Ascending aorta (tissue), 2 donors: ENCODE measurements around the gene ETV7. TPM values are rescaled to one million over a fixed set of nuclear protein-coding genes. Genes with fewer than 3 reads are reported as not detected.
"Not testable (repeated sequence)": the region's sequence is repeated elsewhere in the genome, so short reads cannot be mapped to it uniquely, and the experiment has no call there.

Experiments
- DNase-seq, 2 donors: peaks; one replicate each; pipeline ENCODE4 v3.0.0-alpha.2; 2019; ENCODE audit warnings: low spot score in 2 of 2
- H3K27ac ChIP-seq, 2 donors: fragments of 200-600 bp; sonication (generic); one replicate each; pipeline ENCODE4 v1.5.1; 2016 to 2017; ENCODE audit warnings: mild to moderate bottlenecking in 1 of 2
- H3K27me3 ChIP-seq: fragments of 200-600 bp; sonication (generic); one replicate; pipeline ENCODE4 v1.5.1; 2017
- H3K36me3 ChIP-seq, 2 donors: fragments of 200-600 bp; sonication (generic); one replicate each; pipeline ENCODE4 v1.5.1; 2016
- H3K4me1 ChIP-seq, 2 donors: fragments of 200-600 bp; sonication (generic); one replicate each; pipeline ENCODE4 v1.5.1; 2016 to 2017; ENCODE audit warnings: mild to moderate bottlenecking in 1 of 2
- H3K4me3 ChIP-seq, 2 donors: fragments of 200-600 bp; sonication (generic); one replicate each; pipeline ENCODE4 v1.5.1; 2016 to 2017; ENCODE audit warnings: mild to moderate bottlenecking in 1 of 2
- H3K9me3 ChIP-seq, 2 donors: fragments of 200-600 bp; sonication (generic); one replicate each; pipeline ENCODE4 v1.5.1; 2016
- CTCF ChIP-seq, 3 experiments: fragments of 200-600 bp in 2 of 3; fragments of 450-650 bp in 1 of 3; sonication (generic) in 2 of 3; IDR thresholded peaks; one replicate each; pipeline ENCODE4 v1.5.1; 2016 to 2019; ENCODE audit warnings: antibody characterized with exemption in 3 of 3, mild to moderate bottlenecking in 1 of 3, moderate library complexity in 1 of 3
- intact Hi-C: fragments of 100-400 bp; cut with DNase I; formaldehyde crosslinking; loops from one replicate; pipeline ENCODE4 v1.15.1; 2023
- total RNA-seq: library from RNA; depleted of rRNA; stranded (reverse); fragments of >200 nt; gene quantifications from one replicate; pipeline ENCODE4 v1.1.0, GENCODE V29; 2016

Gene ETV7
- total RNA-seq, 1 donor from 2014 or later: not detected

GRCh38 chr6:36340618-36341454, 46.6 kb downstream of the ETV7 start:
- no peaks in the 10 kb centered on the region for H3K36me3 ChIP-seq
- intact Hi-C loops: loop anchor here (1.0 kb wide), 1 partner anchor 19 kb away; no protein-coding TSS in a partner anchor
- TF ChIP-seq CTCF (IDR thresholded peaks at IDR 0.05): peak; percentile 90 to 97 (median 97)
- no peaks in the 10 kb centered on the region for H3K27me3 ChIP-seq
- no peaks in the 10 kb centered on the region for H3K9me3 ChIP-seq
- peak overlapping the region in 1 of 2 donors; percentile 53 for H3K27ac ChIP-seq
- H3K4me3 ChIP-seq: peak overlapping the region in 1 of 2 donors; percentile 52
- peak in 1 of 2 donors; percentile 91 for DNase-seq
- H3K4me1 ChIP-seq: peaks cover 0 to 20% of the 10 kb centered on the region in 2 donors

GRCh38 chr6:36340306-36340617, 47.2 kb downstream of the ETV7 start:
- no peaks in the 10 kb centered on the region for H3K27me3 ChIP-seq
- no peak for DNase-seq
- intact Hi-C loops: no loop called here
- H3K27ac ChIP-seq: peak overlapping the region in 1 of 2 donors; percentile 53
- H3K9me3 ChIP-seq: no peaks in the 10 kb centered on the region
- peaks cover 0 to 20% of the 10 kb centered on the region in 2 donors for H3K4me1 ChIP-seq
- no peak overlapping the region for H3K4me3 ChIP-seq
- no peaks in the 10 kb centered on the region for H3K36me3 ChIP-seq
- no peak for TF ChIP-seq CTCF (IDR thresholded peaks at IDR 0.05)

- no peaks in the 10 kb centered on the region for H3K9me3 ChIP-seq
Observed at GRCh38 chr6:36339146-36339545, 48.3 kb downstream of the ETV7 start.

GRCh38 chr6:36338223-36338622, 49.2 kb downstream of the ETV7 start:
- DNase-seq, intact Hi-C loops: not testable (repeated sequence)

More at GRCh38 chr6:36339146-36339545, 48.3 kb downstream of the ETV7 start:
- H3K27me3 ChIP-seq: no peaks in the 10 kb centered on the region
- no peaks in the 10 kb centered on the region for H3K36me3 ChIP-seq
- intact Hi-C loops: no loop called here
- TF ChIP-seq CTCF (IDR thresholded peaks at IDR 0.05): no peak
- DNase-seq: no peak
- H3K27ac ChIP-seq: no peak overlapping the region
- no peak overlapping the region for H3K4me3 ChIP-seq
- peaks cover 0 to 20% of the 10 kb centered on the region in 2 donors for H3K4me1 ChIP-seq

GRCh38 chr6:36337814-36338213, 49.7 kb downstream of the ETV7 start:
- peaks cover 0 to 10% of the 10 kb centered on the region in 2 donors for H3K4me1 ChIP-seq
- H3K36me3 ChIP-seq: no peaks in the 10 kb centered on the region
- H3K4me3 ChIP-seq: no peak overlapping the region
- intact Hi-C loops: no loop called here
- no peak overlapping the region for H3K27ac ChIP-seq
- H3K9me3 ChIP-seq: no peaks in the 10 kb centered on the region
- no peak for TF ChIP-seq CTCF (IDR thresholded peaks at IDR 0.05)
- DNase-seq: no peak
- H3K27me3 ChIP-seq: no peaks in the 10 kb centered on the region

More at GRCh38 chr6:36338223-36338622, 49.2 kb downstream of the ETV7 start:
- H3K27ac ChIP-seq, H3K9me3 ChIP-seq, H3K27me3 ChIP-seq, H3K36me3 ChIP-seq, H3K4me3 ChIP-seq: not testable (repeated sequence)
- H3K4me1 ChIP-seq: peaks cover 0 to 13% of the 10 kb centered on the region in 2 donors

- DNase-seq: no peak
- TF ChIP-seq CTCF (IDR thresholded peaks at IDR 0.05): no peak
- no peaks in the 10 kb centered on the region for H3K9me3 ChIP-seq
- peaks cover 0 to 3% of the 10 kb centered on the region in 2 donors for H3K4me1 ChIP-seq
- H3K27me3 ChIP-seq: no peaks in the 10 kb centered on the region
- H3K4me3 ChIP-seq: no peak within 1 kb of the TSS
- H3K36me3 ChIP-seq: no peaks in the 10 kb centered on the region
- no peak within 1 kb of the TSS for H3K27ac ChIP-seq
- intact Hi-C loops: no loop called here
Observed at GRCh38 chr6:36336779-36337241, 50.7 kb downstream of the ETV7 start, which contains the start of gene BNIP5. TSS of gene BNIP5 (minus strand) at chr6:36336888. CDS start at chr6:36330690, 6,198 bp downstream.
